IPS-NIHi7 (cell line): ENCODE results near the gene PCP2.
A peak's percentile ranks its signal among the peaks of the same experiment; 100 is the strongest.

Experiments
- DNase-seq: peaks from one replicate; pipeline ENCODE4 v3.0.0; 2012; ENCODE audit warnings: mixed read lengths; ENCODE audit errors: extremely low spot score

Gene PCP2

GRCh38 chr19:7618771-7619510, 14.6 kb downstream of the PCP2 start:
- DNase-seq: no peak

GRCh38 chr19:7618348-7618747, 15.2 kb downstream of the PCP2 start:
- DNase-seq: no peak

- no peak for DNase-seq
Measured at GRCh38 chr19:7617735-7618134, 15.8 kb downstream of the PCP2 start.

- no peak for DNase-seq
Measured at GRCh38 chr19:7617172-7617571, 16.3 kb downstream of the PCP2 start.

- no peak for DNase-seq
Measured at GRCh38 chr19:7614859-7615741, 18.4 kb downstream of the PCP2 start.

- no peak for DNase-seq
Measured at GRCh38 chr19:7612282-7613274, 20.9 kb downstream of the PCP2 start.

- no peak for DNase-seq
Measured at GRCh38 chr19:7611541-7612279, 21.8 kb downstream of the PCP2 start.

GRCh38 chr19:7610491-7611240, 22.9 kb downstream of the PCP2 start:
- DNase-seq: no peak

- no peak for DNase-seq
Measured at GRCh38 chr19:7607874-7608560, 25.5 kb downstream of the PCP2 start.

- no peak for DNase-seq
Measured at GRCh38 chr19:7607212-7607873, 26.2 kb downstream of the PCP2 start.

- no peak for DNase-seq
Measured at GRCh38 chr19:7606289-7606688, 27.2 kb downstream of the PCP2 start.

- DNase-seq: peak; percentile 81
Measured at GRCh38 chr19:7605490-7606222, 27.9 kb downstream of the PCP2 start.

GRCh38 chr19:7603919-7604318, 29.6 kb downstream of the PCP2 start:
- DNase-seq: no peak

GRCh38 chr19:7602935-7603497, 30.5 kb downstream of the PCP2 start:
- DNase-seq: no peak

- no peak for DNase-seq
Measured at GRCh38 chr19:7602240-7602934, 31.1 kb downstream of the PCP2 start.

GRCh38 chr19:7600721-7601120, 32.8 kb downstream of the PCP2 start:
- DNase-seq: no peak

GRCh38 chr19:7598180-7598579, 35.3 kb downstream of the PCP2 start:
- DNase-seq: no peak

GRCh38 chr19:7597689-7598088, 35.8 kb downstream of the PCP2 start:
- DNase-seq: no peak
